Neural cell (in vitro differentiated cells): ENCODE measurements around the gene TSKU. TPM values are rescaled to one million over a fixed set of nuclear protein-coding genes. Genes with fewer than 3 reads are reported as not detected.

ENCODE experiments used
- H2AFZ ChIP-seq: fragments of 200-600, 300-800 bp; sonication (generic), shearing (Covaris generic); 2 replicates; pipeline ENCODE4 v1.6.0; 2014; ENCODE audit warnings: low read depth, mild to moderate bottlenecking, antibody characterized with exemption, low read length, moderate library complexity
- H3F3A ChIP-seq: fragments of 200-600 bp; shearing (Covaris generic); 2 replicates; pipeline ENCODE4 v1.6.1; 2016; ENCODE audit warnings: mild to moderate bottlenecking, moderate library complexity, mixed read lengths, antibody characterized with exemption, low read length; ENCODE audit not compliant: insufficient read depth, poor library complexity, severe bottlenecking
- H3K27ac ChIP-seq: fragments of 200-600, 300-800 bp; sonication (generic), shearing (Covaris generic); 2 replicates; pipeline ENCODE4 v1.5.1; 2014; ENCODE audit warnings: mild to moderate bottlenecking, low read length, moderate library complexity
- H3K27me3 ChIP-seq: fragments of 300-800, 200-600 bp; sonication (generic), shearing (Covaris generic); 2 replicates; pipeline ENCODE4 v1.6.0; 2014; ENCODE audit warnings: mild to moderate bottlenecking, low read depth, low read length, moderate library complexity; ENCODE audit not compliant: insufficient read depth
- H3K36me3 ChIP-seq: fragments of 300-800, 200-600 bp; sonication (generic), shearing (Covaris generic); 2 replicates; pipeline ENCODE4 v1.5.1; 2014; ENCODE audit warnings: mild to moderate bottlenecking, antibody characterized with exemption, low read length, moderate library complexity; ENCODE audit not compliant: insufficient read depth
- H3K4me2 ChIP-seq: fragments of 300-800, 200-600 bp; sonication (generic), shearing (Covaris generic); 2 replicates; pipeline ENCODE4 v1.6.0; 2014; ENCODE audit warnings: mild to moderate bottlenecking, low read length
- H3K4me3 ChIP-seq: fragments of 300-800, 200-600 bp; sonication (generic), shearing (Covaris generic); 2 replicates; pipeline ENCODE4 v1.5.1; 2014; ENCODE audit warnings: mild to moderate bottlenecking, low read length, moderate library complexity
- H3K79me2 ChIP-seq: fragments of 200-600 bp; shearing (Covaris generic); replicated peaks from 2 replicates; pipeline ENCODE4 v1.6.0; 2014; ENCODE audit warnings: mild to moderate bottlenecking, low read length, moderate library complexity; ENCODE audit not compliant: insufficient read depth
- H3K9ac ChIP-seq: fragments of 300-800, 200-600 bp; sonication (generic), shearing (Covaris generic); 2 replicates; pipeline ENCODE4 v1.6.1; 2016; ENCODE audit warnings: mild to moderate bottlenecking, low read length, mixed read lengths
- H3K9me2 ChIP-seq: fragments of 200-600 bp; shearing (Covaris generic); 2 replicates; pipeline ENCODE4 v1.6.1; 2016; ENCODE audit warnings: mild to moderate bottlenecking, low read length, mixed read lengths; ENCODE audit not compliant: insufficient read depth
- H3K9me3 ChIP-seq: fragments of 200-600, 300-800 bp; sonication (generic), shearing (Covaris generic); 2 replicates; pipeline ENCODE4 v1.6.1; 2016; ENCODE audit warnings: mild to moderate bottlenecking, mixed run types, low read length, moderate library complexity, mixed read lengths
- H4K20me1 ChIP-seq: fragments of 200-600 bp; shearing (Covaris generic); 2 replicates; pipeline ENCODE4 v1.6.1; 2016; ENCODE audit warnings: mild to moderate bottlenecking, mixed run types; ENCODE audit not compliant: insufficient read depth
- EP300 ChIP-seq: fragments of 450-650 bp; conservative IDR thresholded peaks from 2 replicates; pipeline ENCODE4 v1.6.1; 2014; ENCODE audit warnings: antibody characterized with exemption, mild to moderate bottlenecking, moderate library complexity; ENCODE audit not compliant: poor library complexity, severe bottlenecking
- EZH2 ChIP-seq: fragments of 200-600, 300-800 bp; shearing (Covaris generic), sonication (generic); IDR thresholded peaks from 2 replicates; pipeline ENCODE4 v1.6.1; 2014; ENCODE audit warnings: antibody characterized with exemption, low read length, borderline replicate concordance, mild to moderate bottlenecking; ENCODE audit not compliant: insufficient read depth, poor library complexity, severe bottlenecking
- MXI1 ChIP-seq: fragments of 450-650 bp; conservative IDR thresholded peaks from 2 replicates; pipeline ENCODE4 v1.6.1; 2014; ENCODE audit warnings: antibody characterized with exemption, mild to moderate bottlenecking; ENCODE audit not compliant: poor library complexity, severe bottlenecking
- POLR2AphosphoS5 ChIP-seq: IDR thresholded peaks from 2 replicates; pipeline ENCODE4 v1.6.1; 2012
- RAD21 ChIP-seq: fragments of 450-650 bp; conservative IDR thresholded peaks from 2 replicates; pipeline ENCODE4 v1.6.1; 2014; ENCODE audit warnings: antibody characterized with exemption, mild to moderate bottlenecking, moderate library complexity
- SMC3 ChIP-seq: fragments of 450-650 bp; conservative IDR thresholded peaks from 2 replicates; pipeline ENCODE4 v1.6.1; 2014; ENCODE audit warnings: antibody characterized with exemption, mild to moderate bottlenecking, moderate library complexity; ENCODE audit not compliant: poor library complexity
- TAF1 ChIP-seq: IDR thresholded peaks from 2 replicates; pipeline ENCODE4 v1.6.1; 2012; ENCODE audit warnings: low read depth
- polyA plus RNA-seq: library from polyadenylated mRNA; depleted of rRNA; stranded (reverse); fragments of >200 nt; gene quantifications from 2 replicates; pipeline ENCODE4 v1.2.3, GENCODE V29; 2014
- TF ChIP-seq, protein P1 (sequence below): fragments of 450-650 bp; IDR thresholded peaks from 2 replicates; pipeline ENCODE4 v1.5.1; 2014; ENCODE audit warnings: antibody characterized with exemption, mild to moderate bottlenecking, moderate library complexity; ENCODE audit not compliant: poor library complexity, severe bottlenecking
- TF ChIP-seq, protein P2 (sequence below): IDR thresholded peaks from 2 replicates; pipeline ENCODE4 v1.6.1; 2012; ENCODE audit warnings: borderline replicate concordance

Gene TSKU
- polyA plus RNA-seq, 1 donor from 2014 or later, result 3.5 TPM

DNA sequence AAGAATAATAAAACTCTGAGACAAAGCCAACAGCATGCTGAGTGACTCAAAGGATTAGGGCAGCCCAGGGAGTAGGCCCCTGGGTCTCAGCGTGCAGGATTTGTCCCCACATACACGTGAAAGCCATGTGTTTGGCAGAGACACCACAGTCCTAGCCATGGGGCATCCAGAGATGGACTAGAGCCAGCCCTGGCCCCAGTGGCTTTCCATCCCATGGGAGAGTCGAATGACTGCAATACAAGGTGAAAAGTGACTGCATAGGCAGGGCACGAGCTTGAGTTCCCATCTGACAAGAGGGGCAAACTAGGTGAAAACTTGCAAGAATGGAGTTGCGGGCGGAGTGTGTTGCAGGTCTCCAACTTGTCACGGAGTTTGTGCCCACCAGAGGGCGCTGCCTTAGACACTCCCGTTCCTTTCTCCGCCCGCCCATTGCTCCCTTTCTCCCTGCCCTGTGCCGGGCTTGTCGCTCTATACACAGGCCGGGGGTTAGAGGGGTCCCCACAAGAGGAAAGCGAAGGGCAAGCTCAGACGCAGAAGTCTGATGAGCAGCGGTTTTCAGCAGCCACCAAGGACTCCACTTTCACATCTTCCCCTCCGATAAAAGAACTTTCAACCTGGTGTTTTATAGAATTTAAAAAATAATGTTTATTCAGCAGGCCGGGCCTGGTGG lies 24.2 kb downstream of the TSKU start:
- Histone ChIP-seq H3K4me2 (no peak overlapping the region), H3K27ac (no peak overlapping the region), H3K9ac (no peak overlapping the region), H3K36me3 (no peaks in the 10 kb centered on the region), H3K4me3 (no peak overlapping the region), H3K9me3 (no peaks in the 10 kb centered on the region), H3K27me3 (no peaks in the 10 kb centered on the region), H3K79me2 (no peaks in the 10 kb centered on the region), H3K9me2 (no peaks in the 10 kb centered on the region), H3F3A (no peaks in the 10 kb centered on the region), H4K20me1 (no peaks in the 10 kb centered on the region), H2AFZ (no peak overlapping the region)
- no peak for TF ChIP-seq POLR2AphosphoS5
- TF ChIP-seq EZH2, result no peak
- TF ChIP-seq, protein P1, sequence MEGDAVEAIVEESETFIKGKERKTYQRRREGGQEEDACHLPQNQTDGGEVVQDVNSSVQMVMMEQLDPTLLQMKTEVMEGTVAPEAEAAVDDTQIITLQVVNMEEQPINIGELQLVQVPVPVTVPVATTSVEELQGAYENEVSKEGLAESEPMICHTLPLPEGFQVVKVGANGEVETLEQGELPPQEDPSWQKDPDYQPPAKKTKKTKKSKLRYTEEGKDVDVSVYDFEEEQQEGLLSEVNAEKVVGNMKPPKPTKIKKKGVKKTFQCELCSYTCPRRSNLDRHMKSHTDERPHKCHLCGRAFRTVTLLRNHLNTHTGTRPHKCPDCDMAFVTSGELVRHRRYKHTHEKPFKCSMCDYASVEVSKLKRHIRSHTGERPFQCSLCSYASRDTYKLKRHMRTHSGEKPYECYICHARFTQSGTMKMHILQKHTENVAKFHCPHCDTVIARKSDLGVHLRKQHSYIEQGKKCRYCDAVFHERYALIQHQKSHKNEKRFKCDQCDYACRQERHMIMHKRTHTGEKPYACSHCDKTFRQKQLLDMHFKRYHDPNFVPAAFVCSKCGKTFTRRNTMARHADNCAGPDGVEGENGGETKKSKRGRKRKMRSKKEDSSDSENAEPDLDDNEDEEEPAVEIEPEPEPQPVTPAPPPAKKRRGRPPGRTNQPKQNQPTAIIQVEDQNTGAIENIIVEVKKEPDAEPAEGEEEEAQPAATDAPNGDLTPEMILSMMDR, result peak; percentile 61
- TF ChIP-seq RAD21, result peak; percentile 18
- TF ChIP-seq EP300, result no peak
- TF ChIP-seq SMC3, result peak; percentile 59

DNA sequence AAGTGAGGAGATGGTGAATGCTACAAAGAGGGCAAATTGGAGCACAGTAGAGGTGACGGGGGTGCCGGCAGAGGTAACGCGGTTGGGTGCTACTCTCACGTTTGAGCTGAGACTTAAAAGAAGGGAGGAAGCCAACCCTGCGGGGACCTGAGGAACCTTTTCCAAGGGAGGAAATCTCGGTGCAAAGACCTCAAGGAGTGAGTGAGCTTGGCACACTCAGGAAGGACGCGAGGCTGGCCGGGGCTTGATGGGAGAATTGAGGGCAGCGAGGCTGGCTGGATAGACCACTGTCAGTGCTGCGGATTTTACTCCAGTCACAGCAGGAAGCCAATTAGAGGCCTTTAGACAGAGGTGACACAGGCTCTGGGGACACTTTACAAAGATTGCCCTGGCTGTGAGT lies 25.0 kb downstream of the TSKU start:
- Histone ChIP-seq H3K4me3 (no peak overlapping the region), H3K9ac (no peak overlapping the region), H3K9me2 (no peaks in the 10 kb centered on the region), H3F3A (no peaks in the 10 kb centered on the region), H3K27me3 (no peaks in the 10 kb centered on the region), H3K36me3 (no peaks in the 10 kb centered on the region), H3K27ac (no peak overlapping the region), H4K20me1 (no peaks in the 10 kb centered on the region), H3K9me3 (no peaks in the 10 kb centered on the region), H3K79me2 (no peaks in the 10 kb centered on the region), H2AFZ (no peak overlapping the region), H3K4me2 (no peak overlapping the region)
- TF ChIP-seq TAF1, result no peak
- TF ChIP-seq POLR2AphosphoS5, result no peak
- TF ChIP-seq, protein P2, sequence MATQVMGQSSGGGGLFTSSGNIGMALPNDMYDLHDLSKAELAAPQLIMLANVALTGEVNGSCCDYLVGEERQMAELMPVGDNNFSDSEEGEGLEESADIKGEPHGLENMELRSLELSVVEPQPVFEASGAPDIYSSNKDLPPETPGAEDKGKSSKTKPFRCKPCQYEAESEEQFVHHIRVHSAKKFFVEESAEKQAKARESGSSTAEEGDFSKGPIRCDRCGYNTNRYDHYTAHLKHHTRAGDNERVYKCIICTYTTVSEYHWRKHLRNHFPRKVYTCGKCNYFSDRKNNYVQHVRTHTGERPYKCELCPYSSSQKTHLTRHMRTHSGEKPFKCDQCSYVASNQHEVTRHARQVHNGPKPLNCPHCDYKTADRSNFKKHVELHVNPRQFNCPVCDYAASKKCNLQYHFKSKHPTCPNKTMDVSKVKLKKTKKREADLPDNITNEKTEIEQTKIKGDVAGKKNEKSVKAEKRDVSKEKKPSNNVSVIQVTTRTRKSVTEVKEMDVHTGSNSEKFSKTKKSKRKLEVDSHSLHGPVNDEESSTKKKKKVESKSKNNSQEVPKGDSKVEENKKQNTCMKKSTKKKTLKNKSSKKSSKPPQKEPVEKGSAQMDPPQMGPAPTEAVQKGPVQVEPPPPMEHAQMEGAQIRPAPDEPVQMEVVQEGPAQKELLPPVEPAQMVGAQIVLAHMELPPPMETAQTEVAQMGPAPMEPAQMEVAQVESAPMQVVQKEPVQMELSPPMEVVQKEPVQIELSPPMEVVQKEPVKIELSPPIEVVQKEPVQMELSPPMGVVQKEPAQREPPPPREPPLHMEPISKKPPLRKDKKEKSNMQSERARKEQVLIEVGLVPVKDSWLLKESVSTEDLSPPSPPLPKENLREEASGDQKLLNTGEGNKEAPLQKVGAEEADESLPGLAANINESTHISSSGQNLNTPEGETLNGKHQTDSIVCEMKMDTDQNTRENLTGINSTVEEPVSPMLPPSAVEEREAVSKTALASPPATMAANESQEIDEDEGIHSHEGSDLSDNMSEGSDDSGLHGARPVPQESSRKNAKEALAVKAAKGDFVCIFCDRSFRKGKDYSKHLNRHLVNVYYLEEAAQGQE, result peak; percentile 47

DNA sequence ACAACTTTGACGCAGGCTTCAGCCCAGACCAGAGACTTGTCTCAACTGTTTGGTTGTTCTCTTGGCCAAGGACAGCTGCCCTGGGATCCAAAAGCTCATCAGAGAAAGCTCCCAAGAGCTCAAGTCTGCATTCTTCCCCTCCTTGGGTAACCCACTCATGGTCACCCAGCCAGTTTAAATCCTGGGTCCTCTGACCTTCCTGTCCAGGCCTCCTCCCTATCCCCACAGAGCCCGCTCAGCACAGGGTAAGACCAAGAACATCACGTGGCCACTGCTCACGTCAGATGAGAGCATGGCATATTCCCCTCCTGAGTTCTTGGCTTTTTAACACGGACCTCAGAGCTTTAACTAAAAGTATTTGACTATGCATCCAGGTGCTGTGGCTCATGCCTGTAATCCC lies 25.8 kb downstream of the TSKU start:
- Histone ChIP-seq H2AFZ (no peak overlapping the region), H3K4me2 (no peak overlapping the region), H3K9me2 (no peaks in the 10 kb centered on the region), H3K9ac (no peak overlapping the region), H4K20me1 (no peaks in the 10 kb centered on the region), H3K27ac (no peak overlapping the region), H3K79me2 (no peaks in the 10 kb centered on the region), H3K27me3 (no peaks in the 10 kb centered on the region), H3F3A (no peaks in the 10 kb centered on the region), H3K9me3 (no peaks in the 10 kb centered on the region), H3K36me3 (no peaks in the 10 kb centered on the region), H3K4me3 (no peak overlapping the region)
- TF ChIP-seq MXI1 (no peak), EP300 (no peak), RAD21 (no peak), SMC3 (no peak)
